Stimulated activated naive CD8-positive, alpha-beta T cell treated with anti-CD3 and anti-CD28 coated beads, Interleukin-15, Interleukin-2, amounts not matched to agents 100 ng/mL and 50 ng/mL, for 24 hours (primary cell): Measurements from ENCODE around the gene POU3F4.

Source experiments
- H3K27ac Mint-ChIP-seq: one replicate; pipeline ENCODE4 v1.8.0; 2021; ENCODE audit warnings: mild to moderate bottlenecking, mixed read lengths
- H3K27me3 Mint-ChIP-seq: one replicate; pipeline ENCODE4 v1.8.0; 2021; ENCODE audit warnings: mixed read lengths
- H3K36me3 Mint-ChIP-seq: one replicate; pipeline ENCODE4 v1.8.0; 2021; ENCODE audit warnings: low read depth, mixed read lengths
- H3K4me1 Mint-ChIP-seq: one replicate; pipeline ENCODE4 v1.8.0; 2021; ENCODE audit warnings: low read depth, mixed read lengths
- H3K4me3 Mint-ChIP-seq: one replicate; pipeline ENCODE4 v1.8.0; 2021; ENCODE audit warnings: mild to moderate bottlenecking, mixed read lengths
- H3K9me3 Mint-ChIP-seq: one replicate; pipeline ENCODE4 v1.8.0; 2021; ENCODE audit warnings: mixed read lengths

POU3F4 gene

GRCh38 chrX:83508006-83508405 lies at the start of gene POU3F4:
Gene POU3F4, plus strand, starts transcription at chrX:83508290. Its CDS starts 35 bp downstream, at chrX:83508325.
- H3K9me3 Mint-ChIP-seq = no peaks in the 10 kb centered on the region
- peaks cover 4% of the 10 kb centered on the region for H3K36me3 Mint-ChIP-seq
- peaks cover 4% of the 10 kb centered on the region for H3K4me1 Mint-ChIP-seq
- H3K4me3 Mint-ChIP-seq = no peak within 1 kb of the TSS
- peaks cover 83% of the 10 kb centered on the region for H3K27me3 Mint-ChIP-seq
- H3K27ac Mint-ChIP-seq = no peak within 1 kb of the TSS

DNA sequence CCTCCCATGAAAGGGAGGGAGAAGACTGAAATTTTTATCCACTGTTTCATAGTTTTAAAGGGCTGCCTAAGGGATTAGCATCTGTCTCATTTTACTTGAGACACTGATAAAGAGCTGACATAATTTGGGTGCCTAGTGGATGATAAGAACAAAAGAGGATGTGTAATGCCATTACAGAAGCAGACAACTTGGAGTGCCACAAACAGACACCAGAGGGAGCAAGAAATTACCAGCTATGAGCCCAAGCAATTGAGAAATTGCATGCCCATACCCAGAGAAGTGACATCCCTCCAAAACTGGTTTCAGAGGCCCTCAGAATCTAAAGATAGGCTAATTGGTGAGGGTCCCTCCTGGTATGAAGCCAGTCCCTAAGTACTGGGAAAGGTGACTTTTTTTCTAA lies 38.5 kb upstream of the POU3F4 start:
- Mint-ChIP-seq H3K4me3 (no peak overlapping the region), H3K4me1 (no peaks in the 10 kb centered on the region), H3K27me3 (no peaks in the 10 kb centered on the region), H3K27ac (no peak overlapping the region), H3K36me3 (no peaks in the 10 kb centered on the region), H3K9me3 (no peaks in the 10 kb centered on the region)

GRCh38 chrX:83495898-83496297 lies 12.2 kb upstream of the POU3F4 start:
- Mint-ChIP-seq H3K9me3 (no peaks in the 10 kb centered on the region), H3K27me3 (no peaks in the 10 kb centered on the region), H3K4me3 (no peak overlapping the region), H3K36me3 (no peaks in the 10 kb centered on the region), H3K4me1 (no peaks in the 10 kb centered on the region), H3K27ac (no peak overlapping the region)

DNA sequence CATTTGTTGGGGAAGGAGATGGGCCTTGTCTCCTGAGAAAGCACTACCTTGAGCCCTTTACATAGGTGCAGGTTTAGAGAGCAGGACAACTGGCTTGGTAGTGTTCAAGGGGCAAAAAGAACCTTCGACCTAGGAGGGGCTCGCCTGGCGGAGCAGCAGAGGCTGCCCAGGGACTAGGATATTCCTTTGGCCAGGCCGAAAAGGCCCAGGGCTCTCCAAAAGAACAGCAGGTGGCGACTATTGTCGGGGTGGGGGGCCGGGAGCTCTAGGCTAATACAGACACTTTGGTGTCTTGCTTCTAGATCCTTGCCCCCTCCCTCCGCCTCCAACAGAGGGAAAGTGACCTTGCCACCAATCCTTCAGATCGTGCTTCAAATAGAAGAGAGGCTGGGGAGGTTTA lies 7.1 kb upstream of the POU3F4 start:
- no peak overlapping the region for H3K4me3 Mint-ChIP-seq
- peaks cover 32% of the 10 kb centered on the region for H3K27me3 Mint-ChIP-seq

GRCh38 chrX:83501530-83501929 lies 6.6 kb upstream of the POU3F4 start:
- H3K4me3 Mint-ChIP-seq = no peak overlapping the region
- H3K4me1 Mint-ChIP-seq = no peaks in the 10 kb centered on the region
- no peak overlapping the region for H3K27ac Mint-ChIP-seq
- H3K9me3 Mint-ChIP-seq = no peaks in the 10 kb centered on the region
- H3K27me3 Mint-ChIP-seq = peaks cover 36% of the 10 kb centered on the region
- H3K36me3 Mint-ChIP-seq = no peaks in the 10 kb centered on the region

More for the DNA sequence above, 7.1 kb upstream of the POU3F4 start:
- Mint-ChIP-seq H3K27ac (no peak overlapping the region), H3K4me1 (no peaks in the 10 kb centered on the region), H3K36me3 (no peaks in the 10 kb centered on the region), H3K9me3 (no peaks in the 10 kb centered on the region)

GRCh38 chrX:83504721-83505479 lies 3.2 kb upstream of the POU3F4 start:
- H3K4me1 Mint-ChIP-seq = peaks cover 4% of the 10 kb centered on the region
- peaks cover 67% of the 10 kb centered on the region for H3K27me3 Mint-ChIP-seq
- H3K4me3 Mint-ChIP-seq = no peak overlapping the region
- H3K27ac Mint-ChIP-seq = no peak overlapping the region
- peaks cover 4% of the 10 kb centered on the region for H3K36me3 Mint-ChIP-seq
- H3K9me3 Mint-ChIP-seq = no peaks in the 10 kb centered on the region

GRCh38 chrX:83508526-83509253 lies 600 bp downstream of the POU3F4 start:
- Mint-ChIP-seq H3K4me1 (peaks cover 4% of the 10 kb centered on the region), H3K9me3 (no peaks in the 10 kb centered on the region), H3K27ac (no peak overlapping the region), H3K4me3 (no peak overlapping the region), H3K36me3 (peaks cover 4% of the 10 kb centered on the region), H3K27me3 (peaks cover 79% of the 10 kb centered on the region)

GRCh38 chrX:83509254-83509801 lies 1.2 kb downstream of the POU3F4 start:
- H3K4me1 Mint-ChIP-seq = peaks cover 4% of the 10 kb centered on the region

DNA sequence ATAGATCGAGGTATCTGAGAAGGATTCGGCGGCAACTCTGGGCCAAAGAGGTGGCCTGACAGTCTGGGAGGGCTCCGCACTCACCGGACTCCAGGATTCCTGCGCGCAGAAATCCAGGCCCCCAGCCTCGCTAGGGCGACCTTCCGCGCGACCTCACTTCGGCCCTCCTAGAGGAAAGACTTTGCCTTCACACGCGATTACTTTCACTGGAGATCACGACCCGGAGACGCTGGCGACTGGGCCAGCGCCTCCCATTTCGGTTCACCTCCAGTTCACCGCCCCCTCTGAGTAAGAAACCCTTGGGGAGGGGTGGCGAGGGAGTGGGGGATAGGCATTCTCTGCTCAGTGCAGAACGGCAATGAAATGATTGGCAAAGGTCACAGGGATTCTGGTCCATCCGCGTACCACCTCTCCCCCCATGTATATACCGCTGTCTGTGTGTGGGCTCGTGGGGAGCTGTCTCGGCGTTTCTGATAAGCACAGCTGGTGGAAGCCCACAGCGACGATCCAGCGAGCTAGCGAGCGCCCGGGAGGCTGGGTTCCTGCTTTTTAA lies 2.5 kb downstream of the POU3F4 start:
- no peak overlapping the region for H3K4me3 Mint-ChIP-seq
- peaks cover 4% of the 10 kb centered on the region for H3K4me1 Mint-ChIP-seq
- H3K27me3 Mint-ChIP-seq = peaks cover 70% of the 10 kb centered on the region
- H3K36me3 Mint-ChIP-seq = peaks cover 4% of the 10 kb centered on the region
- no peak overlapping the region for H3K27ac Mint-ChIP-seq
- no peaks in the 10 kb centered on the region for H3K9me3 Mint-ChIP-seq

More at GRCh38 chrX:83509254-83509801, 1.2 kb downstream of the POU3F4 start:
- Mint-ChIP-seq H3K27ac (no peak overlapping the region), H3K9me3 (no peaks in the 10 kb centered on the region), H3K27me3 (peaks cover 80% of the 10 kb centered on the region), H3K36me3 (peaks cover 4% of the 10 kb centered on the region), H3K4me3 (no peak overlapping the region)

DNA sequence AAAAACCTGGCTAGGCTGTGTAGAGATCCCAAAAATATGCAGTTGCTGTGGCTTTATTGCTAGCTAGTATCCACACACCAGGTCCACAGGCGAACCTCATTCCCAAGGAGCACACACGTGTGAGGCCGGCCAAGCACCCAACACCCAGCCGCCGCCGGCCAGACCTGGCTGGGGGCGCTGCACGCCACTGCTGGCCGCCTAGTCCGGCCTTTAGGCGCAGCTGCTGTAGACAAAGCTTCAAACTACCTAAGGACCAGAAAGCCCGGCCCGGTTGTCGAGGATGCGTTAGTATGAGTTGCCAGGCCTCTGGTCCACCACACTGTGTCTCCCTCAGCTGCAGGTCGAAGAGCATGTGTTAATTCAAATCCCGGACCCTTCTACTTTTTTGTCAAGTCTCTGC lies 3.1 kb downstream of the POU3F4 start:
- H3K27ac Mint-ChIP-seq = no peak overlapping the region
- H3K27me3 Mint-ChIP-seq = peaks cover 64% of the 10 kb centered on the region
- no peak overlapping the region for H3K4me3 Mint-ChIP-seq
- no peaks in the 10 kb centered on the region for H3K9me3 Mint-ChIP-seq
- H3K36me3 Mint-ChIP-seq = peaks cover 4% of the 10 kb centered on the region
- peaks cover 4% of the 10 kb centered on the region for H3K4me1 Mint-ChIP-seq

GRCh38 chrX:83512111-83512510 lies 4.0 kb downstream of the POU3F4 start:
- H3K36me3 Mint-ChIP-seq = peaks cover 4% of the 10 kb centered on the region
- H3K27ac Mint-ChIP-seq = no peak overlapping the region
- peaks cover 57% of the 10 kb centered on the region for H3K27me3 Mint-ChIP-seq
- no peaks in the 10 kb centered on the region for H3K9me3 Mint-ChIP-seq
- peaks cover 4% of the 10 kb centered on the region for H3K4me1 Mint-ChIP-seq
- H3K4me3 Mint-ChIP-seq = no peak overlapping the region

DNA sequence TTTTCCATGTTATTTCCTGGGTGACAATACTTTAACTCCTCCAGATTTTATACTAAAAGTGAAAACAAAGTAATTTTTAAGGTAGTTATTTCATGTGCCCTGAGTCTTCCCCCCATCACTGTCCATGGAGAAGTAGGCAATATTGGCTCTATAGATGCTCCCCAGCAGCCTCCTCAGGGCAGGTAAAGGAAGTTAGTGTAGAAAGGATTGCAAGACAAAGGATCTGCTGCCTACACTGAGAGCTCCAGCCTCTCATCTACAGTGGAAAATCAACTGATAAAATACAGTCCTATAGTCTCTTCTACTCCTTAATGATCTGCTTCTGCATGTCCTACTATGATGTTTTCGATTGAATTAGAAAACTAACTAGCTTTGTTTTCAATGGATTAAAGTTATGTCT lies 8.5 kb downstream of the POU3F4 start:
- peaks cover 19% of the 10 kb centered on the region for H3K27me3 Mint-ChIP-seq
- no peak overlapping the region for H3K27ac Mint-ChIP-seq
- H3K4me3 Mint-ChIP-seq = no peak overlapping the region
- H3K4me1 Mint-ChIP-seq = no peaks in the 10 kb centered on the region
- H3K9me3 Mint-ChIP-seq = no peaks in the 10 kb centered on the region
- H3K36me3 Mint-ChIP-seq = no peaks in the 10 kb centered on the region

GRCh38 chrX:83521905-83522304 lies 13.8 kb downstream of the POU3F4 start:
- H3K4me1 Mint-ChIP-seq = no peaks in the 10 kb centered on the region
- no peak overlapping the region for H3K4me3 Mint-ChIP-seq
- H3K9me3 Mint-ChIP-seq = no peaks in the 10 kb centered on the region
- no peaks in the 10 kb centered on the region for H3K27me3 Mint-ChIP-seq
- no peak overlapping the region for H3K27ac Mint-ChIP-seq
- no peaks in the 10 kb centered on the region for H3K36me3 Mint-ChIP-seq

- H3K4me1 Mint-ChIP-seq = no peaks in the 10 kb centered on the region
- no peaks in the 10 kb centered on the region for H3K9me3 Mint-ChIP-seq
- no peak overlapping the region for H3K27ac Mint-ChIP-seq
- H3K36me3 Mint-ChIP-seq = no peaks in the 10 kb centered on the region
- H3K4me3 Mint-ChIP-seq = no peak overlapping the region
- no peaks in the 10 kb centered on the region for H3K27me3 Mint-ChIP-seq
Measured at GRCh38 chrX:83529950-83530349, 21.9 kb downstream of the POU3F4 start.
